Type B pancreatic cell (in vitro differentiated cells): ENCODE measurements around the gene SDK2. TPM values are rescaled to one million over a fixed set of nuclear protein-coding genes. Genes with fewer than 3 reads are reported as not detected.

Experiments
- DNase-seq: peaks from one replicate; pipeline ENCODE4 v3.0.0; 2021; ENCODE audit warnings: mixed read lengths; ENCODE audit not compliant: unreplicated experiment; ENCODE audit errors: extremely low spot score
- H3K27ac Mint-ChIP-seq: 2 replicates; pipeline ENCODE4 v1.8.0; 2021; ENCODE audit warnings: mild to moderate bottlenecking, mixed read lengths
- H3K27me3 Mint-ChIP-seq: 2 replicates; pipeline ENCODE4 v1.8.0; 2021; ENCODE audit warnings: mixed read lengths
- H3K36me3 Mint-ChIP-seq: 2 replicates; pipeline ENCODE4 v1.8.0; 2021; ENCODE audit warnings: mixed read lengths
- H3K4me1 Mint-ChIP-seq: one replicate; pipeline ENCODE4 v1.8.0; 2021; ENCODE audit warnings: mixed read lengths; ENCODE audit not compliant: unreplicated experiment
- H3K4me3 Mint-ChIP-seq: 2 replicates; pipeline ENCODE4 v1.8.0; 2021; ENCODE audit warnings: mild to moderate bottlenecking, mixed read lengths
- H3K9me3 Mint-ChIP-seq: 2 replicates; pipeline ENCODE4 v1.8.0; 2021; ENCODE audit warnings: mixed read lengths
- CTCF ChIP-seq: fragments of 200-600 bp; sonication (generic); conservative IDR thresholded peaks from 2 replicates; pipeline ENCODE4 v1.5.0; 2021; ENCODE audit warnings: antibody characterized with exemption, mild to moderate bottlenecking
- total RNA-seq: library from RNA; stranded (reverse); gene quantifications from 2 replicates; pipeline ENCODE4 v1.2.1, GENCODE V29; 2021; ENCODE audit warnings: low replicate concordance

SDK2 gene
- total RNA-seq, 1 donor from 2014 or later: 47.3 TPM

GRCh38 chr17:73307130-73307529 is 337.1 kb downstream of the SDK2 start:
- no peak overlapping the region for H3K27ac Mint-ChIP-seq

DNA sequence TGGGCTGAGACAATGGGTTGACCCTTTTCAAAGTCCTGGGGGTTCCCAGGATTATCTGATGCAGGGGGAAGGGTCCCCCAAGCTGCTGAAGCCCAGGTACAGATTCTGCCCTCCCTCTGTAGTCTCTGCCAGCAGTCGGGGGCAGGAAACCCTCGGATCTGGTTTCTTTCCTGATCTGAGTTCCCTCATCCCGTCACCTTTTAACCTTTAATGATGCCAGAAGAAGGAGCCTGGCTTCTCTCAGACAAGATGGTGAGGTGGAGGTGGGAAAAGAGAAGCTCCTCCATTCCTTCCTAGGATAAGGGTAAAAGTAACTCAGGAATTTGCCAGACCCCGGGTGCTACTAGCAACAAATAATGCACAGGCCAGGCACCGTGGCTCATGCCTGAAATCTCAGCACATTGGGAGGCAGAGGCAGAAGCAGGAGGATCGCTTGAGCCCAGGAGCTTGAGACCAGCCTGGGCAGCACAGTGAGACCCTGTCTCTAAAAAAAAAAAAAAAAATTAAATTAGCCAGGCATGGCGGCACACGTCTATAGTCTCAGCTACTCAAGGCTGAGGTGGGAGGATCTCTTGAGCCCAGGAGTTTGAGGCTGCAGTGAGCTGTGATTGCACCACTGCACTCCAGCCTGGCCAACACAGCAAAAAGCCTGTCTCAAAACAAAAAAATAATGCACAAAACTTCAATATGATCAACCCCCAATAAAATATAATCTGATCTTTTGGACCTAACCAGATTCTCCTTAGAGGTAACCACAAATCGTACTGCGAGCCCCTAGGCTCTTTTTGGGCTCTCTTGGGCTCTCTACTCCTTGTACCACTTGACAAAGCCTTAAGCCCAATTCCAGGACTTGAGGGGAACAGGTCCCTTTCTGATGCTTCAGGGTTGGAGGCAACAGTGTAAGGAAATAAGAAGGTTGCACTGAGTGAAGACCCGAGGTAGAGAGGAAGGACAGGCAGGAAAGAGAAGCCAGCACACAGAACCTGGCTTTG is 338.1 kb downstream of the SDK2 start:
- TF ChIP-seq CTCF: no peak
- Mint-ChIP-seq H3K4me1 (peaks cover 54% of the 10 kb centered on the region), H3K9me3 (peaks cover 4% of the 10 kb centered on the region), H3K4me3 (peak overlapping the region; percentile 82), H3K27me3 (no peaks in the 10 kb centered on the region), H3K27ac (peak overlapping the region; percentile 79), H3K36me3 (peaks cover 5% of the 10 kb centered on the region)
- DNase-seq: no peak

More at GRCh38 chr17:73307130-73307529, 337.1 kb downstream of the SDK2 start:
- Mint-ChIP-seq H3K4me3 (no peak overlapping the region), H3K27me3 (no peaks in the 10 kb centered on the region), H3K4me1 (peaks cover 49% of the 10 kb centered on the region), H3K9me3 (peaks cover 4% of the 10 kb centered on the region), H3K36me3 (peaks cover 5% of the 10 kb centered on the region)
- TF ChIP-seq CTCF: no peak
- DNase-seq: no peak

- H3K27me3 Mint-ChIP-seq: no peaks in the 10 kb centered on the region
- H3K36me3 Mint-ChIP-seq: peaks cover 5% of the 10 kb centered on the region
- H3K4me1 Mint-ChIP-seq: peaks cover 55% of the 10 kb centered on the region
- H3K27ac Mint-ChIP-seq: peak overlapping the region; percentile 79
- peak; percentile 43 for TF ChIP-seq CTCF
- peaks cover 4% of the 10 kb centered on the region for H3K9me3 Mint-ChIP-seq
- no peak for DNase-seq
- H3K4me3 Mint-ChIP-seq: peak overlapping the region; percentile 82
These were observed 339.1 kb downstream of the SDK2 start for GRCh38 chr17:73304971-73305812.

DNA sequence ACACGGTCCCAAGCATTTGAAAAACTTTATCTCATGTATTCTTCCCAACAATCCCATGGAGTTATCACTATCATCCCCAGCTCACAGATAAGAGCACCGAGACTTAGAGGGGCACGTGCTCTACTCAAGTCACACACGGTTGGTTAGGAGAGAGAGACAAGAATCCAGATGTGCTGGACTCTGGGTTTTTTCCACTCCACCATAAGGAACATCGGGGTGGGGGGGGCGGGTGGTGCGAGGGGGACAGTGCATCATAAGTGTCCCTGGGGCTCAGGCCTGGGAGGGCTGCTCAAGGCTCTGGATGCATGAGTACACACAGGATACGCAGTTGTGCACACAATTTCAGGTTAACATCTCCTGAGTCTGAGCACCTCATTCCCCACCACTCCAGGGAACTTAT is 339.8 kb downstream of the SDK2 start:
- Mint-ChIP-seq H3K27me3 (no peaks in the 10 kb centered on the region), H3K4me1 (peaks cover 59% of the 10 kb centered on the region), H3K27ac (peak overlapping the region; percentile 79), H3K4me3 (peak overlapping the region; percentile 82), H3K36me3 (peaks cover 5% of the 10 kb centered on the region), H3K9me3 (peaks cover 4% of the 10 kb centered on the region)
- no peak for DNase-seq
- TF ChIP-seq CTCF: no peak

DNA sequence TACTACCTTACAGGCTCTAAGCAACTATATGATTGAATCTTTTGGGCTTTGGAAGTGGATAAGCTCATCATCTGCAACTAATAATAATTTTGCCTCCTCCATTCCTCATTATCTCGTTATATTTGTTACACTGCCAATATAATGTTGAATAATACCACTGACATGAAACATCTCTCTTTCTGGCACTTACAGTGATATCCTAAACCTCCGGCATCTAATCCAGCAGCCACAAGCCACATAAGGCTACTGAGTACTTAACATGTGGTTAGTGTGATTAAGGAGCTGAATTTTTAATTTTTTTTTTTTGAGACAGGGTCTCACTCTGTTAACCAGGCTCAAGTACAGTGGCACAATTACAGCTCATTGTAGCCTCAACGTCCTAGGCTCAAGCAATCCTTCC is 342.1 kb downstream of the SDK2 start:
- Mint-ChIP-seq H3K9me3 (peaks cover 4% of the 10 kb centered on the region), H3K27ac (no peak overlapping the region), H3K4me3 (no peak overlapping the region), H3K4me1 (peaks cover 62% of the 10 kb centered on the region), H3K36me3 (peaks cover 14% of the 10 kb centered on the region), H3K27me3 (no peaks in the 10 kb centered on the region)
- TF ChIP-seq CTCF: no peak
- no peak for DNase-seq
